ENCODE results near the gene COX6B1.
"Not testable (repeated sequence)": the region's sequence is repeated elsewhere in the genome, so short reads cannot be mapped to it uniquely, and the experiment has no call there.

Gene COX6B1

GRCh38 chr19:35633727-35634440 is 14.2 kb upstream of the COX6B1 start:
- no peak for DNase-seq (ENCODE audit: low spot score)

DNA sequence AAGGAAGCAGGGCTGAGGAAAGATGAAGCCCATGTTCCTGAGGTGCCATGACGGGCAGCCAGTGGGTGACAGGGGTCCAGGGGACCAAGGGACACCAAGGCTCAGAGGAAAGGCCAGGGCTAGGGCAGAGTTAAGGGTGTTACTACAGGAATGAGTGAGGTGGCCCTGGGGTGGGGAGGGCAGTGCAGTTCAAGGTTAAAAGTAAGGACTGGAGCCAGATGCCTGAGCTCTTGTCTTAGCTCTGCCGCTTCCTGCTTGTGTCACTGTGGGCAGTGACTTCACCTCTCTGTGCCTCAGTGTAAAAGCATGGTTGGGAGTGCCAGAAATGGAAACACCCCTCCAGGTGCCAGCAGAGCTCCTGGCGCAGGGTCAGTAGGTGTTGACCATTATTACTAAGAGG is 11.5 kb upstream of the COX6B1 start:
- DNase-seq (ENCODE audit: low spot score): no peak

GRCh38 chr19:35637165-35637564 is 11.0 kb upstream of the COX6B1 start:
- DNase-seq (ENCODE audit: low spot score): no peak

- no peak for DNase-seq (ENCODE audit: low spot score)
Observed at GRCh38 chr19:35639321-35639639, 8.8 kb upstream of the COX6B1 start.

- DNase-seq (ENCODE audit: low spot score): no peak
Observed at GRCh38 chr19:35639863-35640262, 8.3 kb upstream of the COX6B1 start.

DNA sequence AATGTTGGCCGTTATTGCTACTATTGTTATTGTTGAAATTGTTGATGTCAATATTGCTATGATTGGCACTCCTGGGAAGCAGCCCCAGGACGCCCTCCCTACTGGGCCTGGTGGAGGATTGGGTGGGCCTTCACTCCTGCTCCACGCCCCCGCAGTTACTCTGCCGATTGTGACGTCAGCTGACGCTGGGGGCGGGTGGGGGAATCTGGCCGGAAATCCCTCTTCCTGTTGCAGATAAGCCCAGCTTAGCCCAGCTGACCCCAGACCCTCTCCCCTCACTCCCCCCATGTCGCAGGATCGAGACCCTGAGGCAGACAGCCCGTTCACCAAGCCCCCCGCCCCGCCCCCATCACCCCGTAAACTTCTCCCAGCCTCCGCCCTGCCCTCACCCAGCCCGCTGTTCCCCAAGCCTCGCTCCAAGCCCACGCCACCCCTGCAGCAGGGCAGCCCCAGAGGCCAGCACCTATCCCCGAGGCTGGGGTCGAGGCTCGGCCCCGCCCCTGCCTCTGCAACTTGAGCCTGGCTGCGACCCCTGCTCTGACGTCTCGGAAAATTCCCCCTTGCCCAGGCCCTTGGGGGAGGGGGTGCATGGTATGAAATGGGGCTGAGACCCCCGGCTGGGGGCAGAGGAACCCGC is 6.5 kb upstream of the COX6B1 start, which contains the start of gene ETV2:
Gene ETV2, plus strand, starts transcription at position 231 of the 637 bp plus-strand sequence. CDS start 716 bp downstream, outside the sequence.
- no peak for DNase-seq (ENCODE audit: low spot score)

DNA sequence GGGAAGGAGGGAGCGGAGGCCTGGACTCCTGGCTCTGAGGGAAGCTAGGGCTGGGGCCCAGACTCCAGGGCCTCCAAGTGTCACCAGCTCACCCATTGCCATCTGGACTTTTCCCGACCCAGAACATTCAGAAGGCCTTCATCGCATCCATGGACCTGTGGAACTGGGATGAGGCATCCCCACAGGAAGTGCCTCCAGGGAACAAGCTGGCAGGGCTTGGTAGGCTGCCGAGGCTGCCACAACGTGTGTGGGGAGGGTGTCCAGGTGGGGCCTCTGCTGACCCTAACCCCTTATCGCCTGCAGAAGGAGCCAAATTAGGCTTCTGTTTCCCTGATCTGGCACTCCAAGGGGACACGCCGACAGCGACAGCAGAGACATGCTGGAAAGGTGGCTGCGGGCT is 5.8 kb upstream of the COX6B1 start:
- no peak for DNase-seq (ENCODE audit: low spot score)

DNA sequence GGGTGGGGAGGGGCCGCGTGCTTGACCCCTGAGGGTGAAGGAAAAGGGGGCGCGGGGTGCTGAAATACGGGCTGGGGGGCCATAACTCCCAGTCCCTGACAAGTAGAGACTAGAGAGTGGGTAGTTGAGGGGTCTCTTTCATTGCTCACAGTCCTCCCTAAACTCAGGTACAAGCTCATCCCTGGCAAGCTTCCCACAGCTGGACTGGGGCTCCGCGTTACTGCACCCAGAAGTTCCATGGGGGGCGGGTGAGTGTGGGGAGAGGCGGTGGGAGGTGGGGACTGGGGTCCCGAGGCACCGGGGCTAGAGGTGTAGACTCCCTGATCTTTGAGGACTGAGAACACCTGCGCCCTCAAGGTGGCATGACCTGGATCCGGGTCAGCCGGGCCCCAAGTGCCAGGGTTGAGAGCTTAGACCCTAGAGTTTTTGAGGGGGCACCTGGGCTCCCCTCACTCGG is 5.3 kb upstream of the COX6B1 start:
- no peak for DNase-seq (ENCODE audit: low spot score)

- DNase-seq (ENCODE audit: low spot score): peak; percentile 92
Observed at GRCh38 chr19:35643255-35644205, 4.6 kb upstream of the COX6B1 start.

DNA sequence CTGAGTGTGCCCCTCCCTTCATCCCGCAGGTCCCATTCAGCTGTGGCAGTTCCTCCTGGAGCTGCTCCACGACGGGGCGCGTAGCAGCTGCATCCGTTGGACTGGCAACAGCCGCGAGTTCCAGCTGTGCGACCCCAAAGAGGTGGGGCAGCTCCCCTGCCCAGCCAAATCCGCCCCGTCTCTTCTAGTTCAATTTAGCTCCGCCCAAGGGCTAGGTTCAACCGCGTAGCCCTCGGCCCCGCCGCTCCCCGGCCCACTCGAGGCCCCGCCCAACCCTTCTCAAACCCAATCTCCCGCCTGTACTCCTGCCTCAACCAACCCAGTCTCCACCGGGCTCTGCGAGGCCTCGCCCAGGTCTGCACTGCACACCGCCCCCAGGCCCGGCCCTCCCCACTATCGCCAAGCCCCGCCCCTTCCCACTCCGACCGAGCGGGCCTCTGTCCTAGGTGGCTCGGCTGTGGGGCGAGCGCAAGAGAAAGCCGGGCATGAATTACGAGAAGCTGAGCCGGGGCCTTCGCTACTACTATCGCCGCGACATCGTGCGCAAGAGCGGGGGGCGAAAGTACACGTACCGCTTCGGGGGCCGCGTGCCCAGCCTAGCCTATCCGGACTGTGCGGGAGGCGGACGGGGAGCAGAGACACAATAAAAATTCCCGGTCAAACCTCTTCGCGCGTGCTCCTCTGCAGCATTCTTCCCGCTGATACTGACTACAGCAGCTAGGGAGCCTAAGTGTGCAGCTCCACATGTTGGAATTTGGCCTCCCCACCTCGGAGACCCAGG is 3.7 kb upstream of the COX6B1 start:
- DNase-seq (ENCODE audit: low spot score): peak; percentile 99

DNA sequence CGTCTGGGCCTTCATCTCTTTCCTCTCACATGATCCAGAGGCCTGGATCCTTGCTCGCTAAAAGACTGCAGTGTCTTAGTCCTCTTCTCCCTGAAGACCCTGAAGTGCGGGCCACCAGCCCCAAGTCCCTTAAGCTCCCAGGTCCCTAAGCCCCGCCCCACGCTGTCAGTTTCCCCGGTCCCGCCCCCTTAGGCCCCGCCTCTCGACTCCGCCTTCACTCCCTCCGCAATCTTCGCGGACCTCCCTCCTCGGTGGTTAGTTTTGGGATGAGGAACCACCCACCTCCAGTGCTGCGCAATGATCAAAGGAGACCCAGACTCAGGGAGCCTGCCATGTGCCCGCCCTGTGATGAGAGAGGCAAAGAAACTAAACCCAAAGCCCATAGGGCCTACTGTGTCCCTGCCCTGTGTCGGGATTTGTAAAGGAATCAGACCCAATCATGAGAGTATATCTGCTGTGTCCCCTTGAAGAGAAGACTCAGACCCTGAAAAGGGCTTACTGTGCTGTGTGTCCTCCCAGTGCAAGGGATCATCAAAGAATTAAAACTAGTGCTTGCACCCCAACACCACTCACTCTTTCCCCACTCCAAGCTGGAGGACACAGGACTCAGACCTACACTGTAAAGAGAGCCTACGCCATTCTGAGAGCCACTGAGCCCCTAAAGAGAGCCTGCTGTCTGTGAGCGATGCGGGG is 3.0 kb upstream of the COX6B1 start:
- DNase-seq (ENCODE audit: low spot score): peak; percentile 85

GRCh38 chr19:35645680-35646511 is 2.2 kb upstream of the COX6B1 start:
- DNase-seq (ENCODE audit: low spot score): no peak

DNA sequence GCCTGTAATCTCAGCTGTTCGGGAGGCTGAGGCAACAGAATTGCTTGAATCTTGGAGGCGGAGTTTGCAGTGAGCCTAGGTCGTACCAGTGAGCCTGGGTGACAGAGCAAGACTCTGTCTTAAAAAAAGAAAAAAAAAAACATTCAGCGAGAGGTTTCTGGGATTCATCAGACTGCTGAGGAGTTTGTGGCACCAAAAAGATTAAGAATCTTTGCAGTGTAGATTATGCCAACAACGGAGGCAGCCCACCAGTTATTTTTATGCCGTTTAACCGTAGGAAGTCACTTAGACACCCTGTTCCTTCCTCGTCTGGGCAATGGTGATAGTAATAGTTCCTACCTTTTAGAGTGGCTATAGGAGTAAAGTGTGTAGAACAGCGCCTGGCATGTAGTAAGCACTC is 2.5 kb downstream of the COX6B1 start:
- no peak for DNase-seq (ENCODE audit: low spot score)

DNA sequence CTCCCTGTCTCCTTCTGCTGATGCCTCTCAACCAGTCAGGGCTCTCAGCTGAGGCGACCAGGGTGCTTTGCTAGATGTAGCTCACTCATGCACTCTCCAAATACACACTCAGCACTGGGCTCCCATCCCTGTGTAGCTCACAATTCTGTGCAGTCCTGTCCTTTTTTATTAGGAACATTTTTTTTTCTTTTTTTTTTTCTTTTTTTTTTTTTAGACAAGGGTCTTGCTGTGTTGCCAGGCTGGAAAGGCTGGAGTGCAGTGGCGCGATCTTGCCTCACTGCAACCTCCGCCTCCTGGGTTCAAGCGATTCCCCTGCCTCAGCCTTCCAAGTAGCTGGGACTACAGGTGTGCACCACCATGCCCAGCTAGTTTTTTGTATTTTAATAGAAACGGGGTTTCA is 6.7 kb downstream of the COX6B1 start:
- DNase-seq (ENCODE audit: low spot score): not testable (repeated sequence)

DNA sequence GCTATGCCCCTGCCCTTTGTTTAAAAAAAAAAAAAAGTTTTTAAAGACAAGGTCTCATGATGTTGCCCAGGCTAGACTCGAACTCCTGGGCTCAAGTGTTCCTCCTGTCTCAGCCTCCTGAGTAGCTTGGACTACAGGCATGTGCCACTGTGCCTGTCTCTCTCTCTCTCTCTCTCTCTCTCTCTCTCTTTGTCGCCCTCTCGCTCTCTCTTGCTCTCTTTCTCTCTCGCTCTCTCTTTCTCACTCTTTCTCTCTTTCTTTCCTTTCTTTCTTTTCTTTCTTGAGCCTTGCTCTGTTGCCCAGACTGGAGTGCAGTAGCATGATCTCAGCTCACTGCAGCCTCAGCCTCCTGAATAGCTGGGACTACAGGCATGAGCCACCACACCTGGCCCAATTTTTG is 7.5 kb downstream of the COX6B1 start:
- DNase-seq (ENCODE audit: low spot score): no peak

- DNase-seq (ENCODE audit: low spot score): no peak
Observed at GRCh38 chr19:35656700-35657099, 8.6 kb downstream of the COX6B1 start.

- DNase-seq (ENCODE audit: low spot score): no peak
Observed at GRCh38 chr19:35657904-35658700, 10.0 kb downstream of the COX6B1 start.

- no peak for DNase-seq (ENCODE audit: low spot score)
Observed at GRCh38 chr19:35661995-35662340, 13.8 kb downstream of the COX6B1 start.

DNA sequence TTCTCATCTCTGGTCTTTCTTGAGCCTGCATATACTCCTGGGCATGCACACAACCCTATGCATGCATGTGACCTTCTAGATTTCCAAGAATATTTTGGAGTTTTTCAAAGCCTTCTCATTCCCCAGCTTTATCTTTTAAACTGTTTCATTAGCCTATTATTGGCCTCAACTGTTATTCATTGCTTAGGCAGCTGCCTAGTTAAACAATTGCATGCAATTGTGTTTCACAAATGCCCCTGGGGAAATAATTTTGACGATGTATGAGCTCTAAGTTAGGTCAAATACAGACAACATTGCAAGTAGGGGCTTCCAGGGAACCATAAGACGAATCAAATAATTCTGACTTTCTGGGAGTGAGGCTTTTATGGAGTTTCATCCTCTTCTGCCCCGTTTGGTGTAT is 15.9 kb downstream of the COX6B1 start:
- DNase-seq (ENCODE audit: low spot score): no peak

DNA sequence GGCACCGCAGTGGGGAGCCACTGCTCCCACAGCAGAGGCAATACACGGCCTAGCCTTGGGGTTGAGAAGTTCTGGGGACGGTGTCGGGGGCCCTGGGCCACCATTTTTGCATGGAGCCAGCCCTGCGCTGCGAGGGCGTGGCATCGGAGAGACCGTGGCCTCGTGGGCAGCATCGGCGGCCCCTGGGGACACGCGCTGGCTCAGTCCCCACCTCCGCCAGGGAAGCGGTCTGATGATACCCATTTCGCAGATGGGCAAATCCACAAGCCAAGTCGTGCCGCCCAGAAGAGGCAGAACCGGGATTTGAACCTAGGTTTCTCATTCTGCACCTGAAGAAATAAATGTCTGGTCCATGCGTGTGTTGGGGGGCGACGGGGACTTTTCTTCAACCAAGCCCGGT is 17.0 kb downstream of the COX6B1 start:
- no peak for DNase-seq (ENCODE audit: low spot score)
